Tibial artery (tissue), 4 donors: ENCODE data around the gene PAPPA2.

ENCODE experiments used
- DNase-seq, 2 donors: peaks; one replicate each; pipeline ENCODE4 v3.0.0-alpha.2; 2019
- H3K27ac ChIP-seq, 2 donors: fragments of 200-600 bp; sonication (generic) in 1 of 2; 1 replicate in 1 of 2; 2 replicates in 1 of 2; pipeline ENCODE4 v1.5.1; 2018 to 2019; ENCODE audit warnings: mild to moderate bottlenecking in 1 of 2
- H3K27me3 ChIP-seq, 2 donors: fragments of 200-600 bp; sonication (generic) in 1 of 2; one replicate each; pipeline versions ENCODE4 v1.5.1 to v1.6.0; 2016 to 2019
- H3K36me3 ChIP-seq, 3 donors: fragments of 200-600 bp; sonication (generic) in 2 of 3; one replicate each; pipeline ENCODE4 v1.5.1; 2016 to 2019; ENCODE audit warnings: mild to moderate bottlenecking in 2 of 3
- H3K4me1 ChIP-seq, 4 donors: fragments of 200-600 bp; sonication (generic) in 2 of 4; 1 replicate in 3 of 4; 2 replicates in 1 of 4; pipeline ENCODE4 v1.5.1; 2016 to 2019
- H3K4me3 ChIP-seq, 2 donors: fragments of 200-600 bp; sonication (generic) in 1 of 2; 1 replicate in 1 of 2; 2 replicates in 1 of 2; pipeline ENCODE4 v1.5.1; 2018 to 2019; ENCODE audit warnings: mild to moderate bottlenecking in 2 of 2
- H3K9me3 ChIP-seq, 3 donors: fragments of 200-600 bp; sonication (generic) in 1 of 3; one replicate each; pipeline ENCODE4 v1.5.1; 2016 to 2019
- CTCF ChIP-seq, 2 experiments: fragments of 200-600 bp in 1 of 2; fragments of 450-650 bp in 1 of 2; IDR thresholded peaks; one replicate each; pipeline ENCODE4 v1.5.1; 2017 to 2019; ENCODE audit warnings: antibody characterized with exemption in 2 of 2, mild to moderate bottlenecking in 1 of 2, moderate library complexity in 1 of 2
- intact Hi-C: fragments of 100-400 bp; cut with DNase I; formaldehyde crosslinking; loops from one replicate; pipeline ENCODE4 v1.15.0; 2023; ENCODE audit warnings: low total_unique reads

PAPPA2 gene

GRCh38 chr1:176765608-176766007, 302.6 kb downstream of the PAPPA2 start:
- Histone ChIP-seq H3K27ac (no peak overlapping the region), H3K9me3 (no peaks in the 10 kb centered on the region), H3K4me3 (no peak overlapping the region), H3K4me1 (no peaks in the 10 kb centered on the region), H3K27me3 (no peaks in the 10 kb centered on the region), H3K36me3 (no peaks in the 10 kb centered on the region)
- no peak for TF ChIP-seq CTCF (IDR thresholded peaks at IDR 0.05)
- no peak for DNase-seq
- intact Hi-C loops: no loop called here

DNA sequence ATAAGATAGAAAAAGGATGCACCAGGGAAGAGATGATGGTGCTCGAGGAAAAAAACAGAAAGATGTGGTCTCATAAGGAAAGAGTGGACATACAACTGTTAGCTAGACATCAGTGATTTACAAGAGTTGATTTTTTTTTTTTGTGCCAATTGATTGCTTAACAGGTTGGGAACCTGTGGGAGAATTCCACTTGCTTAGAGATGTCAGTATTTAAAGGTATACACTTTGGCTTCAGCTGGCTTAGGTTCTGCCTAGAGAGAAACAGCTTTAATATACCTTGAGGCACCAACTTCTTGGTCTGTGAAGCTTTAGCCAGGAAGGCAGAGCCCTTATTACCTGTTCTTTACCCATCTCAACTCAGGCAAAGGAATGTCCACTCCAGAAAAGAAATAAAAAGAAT, 303.8 kb downstream of the PAPPA2 start:
- TF ChIP-seq CTCF (IDR thresholded peaks at IDR 0.05): no peak
- Histone ChIP-seq H3K27ac (no peak overlapping the region), H3K9me3 (no peaks in the 10 kb centered on the region), H3K27me3 (no peaks in the 10 kb centered on the region), H3K36me3 (no peaks in the 10 kb centered on the region), H3K4me1 (no peaks in the 10 kb centered on the region), H3K4me3 (no peak overlapping the region)
- no peak for DNase-seq
- intact Hi-C loops: no loop called here

- Histone ChIP-seq H3K4me3 (no peak overlapping the region), H3K4me1 (no peaks in the 10 kb centered on the region), H3K36me3 (no peaks in the 10 kb centered on the region), H3K27ac (no peak overlapping the region), H3K9me3 (no peaks in the 10 kb centered on the region), H3K27me3 (no peaks in the 10 kb centered on the region)
- intact Hi-C loops: no loop called here
- no peak for DNase-seq
- no peak for TF ChIP-seq CTCF (IDR thresholded peaks at IDR 0.05)
These were observed 304.8 kb downstream of the PAPPA2 start for GRCh38 chr1:176767714-176768136.

DNA sequence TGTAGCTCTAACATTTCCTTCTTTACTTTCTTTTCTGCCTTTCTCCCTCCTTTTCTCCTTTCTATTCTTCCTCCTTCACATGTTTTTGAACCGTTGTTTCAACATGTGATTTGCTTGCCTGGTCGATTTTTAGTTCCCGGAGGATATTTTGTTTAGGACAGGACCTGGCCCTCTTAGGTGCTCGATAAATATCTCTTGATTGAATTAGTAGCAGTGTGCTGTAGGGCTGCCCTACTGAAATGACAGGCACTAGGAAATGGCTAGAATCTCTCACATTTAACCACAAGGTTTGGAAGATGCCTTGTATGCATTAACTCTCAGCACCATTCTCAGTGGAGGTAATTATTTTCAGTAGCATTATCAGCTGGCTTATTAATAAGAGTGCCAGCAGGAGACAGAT, 305.6 kb downstream of the PAPPA2 start:
- Histone ChIP-seq H3K27me3 (no peaks in the 10 kb centered on the region), H3K36me3 (no peaks in the 10 kb centered on the region), H3K27ac (no peak overlapping the region), H3K4me3 (no peak overlapping the region), H3K9me3 (no peaks in the 10 kb centered on the region), H3K4me1 (no peaks in the 10 kb centered on the region)
- DNase-seq: no peak
- TF ChIP-seq CTCF (IDR thresholded peaks at IDR 0.05): no peak
- intact Hi-C loops: no loop called here

GRCh38 chr1:176770066-176770465, 307.1 kb downstream of the PAPPA2 start:
- intact Hi-C loops: no loop called here
- no peak overlapping the region for H3K4me3 ChIP-seq
- no peaks in the 10 kb centered on the region for H3K9me3 ChIP-seq
- DNase-seq: no peak
- TF ChIP-seq CTCF (IDR thresholded peaks at IDR 0.05): no peak
- H3K4me1 ChIP-seq: no peaks in the 10 kb centered on the region
- H3K36me3 ChIP-seq: no peaks in the 10 kb centered on the region
- H3K27ac ChIP-seq: no peak overlapping the region
- H3K27me3 ChIP-seq: no peaks in the 10 kb centered on the region

DNA sequence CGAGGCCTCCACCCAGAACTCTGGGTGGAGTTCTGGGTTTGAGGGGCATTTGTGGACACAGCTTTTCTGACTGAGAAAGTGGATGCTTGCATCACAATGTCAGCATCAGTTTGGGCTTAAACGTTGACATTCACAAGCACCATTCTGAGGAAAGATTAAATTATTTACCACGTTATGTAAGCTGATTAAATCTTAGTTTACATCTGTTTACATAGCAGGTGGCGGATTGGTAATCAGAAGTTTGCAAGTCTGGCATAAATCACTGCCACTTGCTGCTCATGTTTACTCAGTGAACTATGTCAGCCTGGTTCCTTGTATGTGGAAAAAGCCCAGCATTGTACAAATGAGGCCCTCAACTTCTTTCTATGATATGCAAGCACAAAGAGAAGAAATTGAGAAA, 310.1 kb downstream of the PAPPA2 start:
- no peak for TF ChIP-seq CTCF (IDR thresholded peaks at IDR 0.05)
- no peak for DNase-seq
- Histone ChIP-seq H3K4me1 (no peaks in the 10 kb centered on the region), H3K27ac (no peak overlapping the region), H3K9me3 (no peaks in the 10 kb centered on the region), H3K36me3 (no peaks in the 10 kb centered on the region), H3K4me3 (no peak overlapping the region), H3K27me3 (no peaks in the 10 kb centered on the region)
- intact Hi-C loops: no loop called here
